Panc1 (cell line): ENCODE data around the gene SKIC8. TPM values are rescaled to one million over a fixed set of nuclear protein-coding genes. Genes with fewer than 3 reads are reported as not detected.

ENCODE experiments used
- ATAC-seq: fragments of 200-7000 bp; cut with Tn5 transposase; 2 replicates; pipeline ENCODE4 v1.9.1; 2020; ENCODE audit warnings: mild to moderate bottlenecking, moderate library complexity
- BruUV-seq: library from RNA; stranded (reverse); fragments of 400-500 nt; replicated peaks from 2 replicates; lab custom pipeline; 2021; lab: Mats Ljungman, UMichigan
- CTCF ChIA-PET: fragments of 300-600 bp; sonication (Branson Sonifier 250); formaldehyde crosslinking; loops from one replicate; lab custom pipeline; 2022; ENCODE audit warnings: antibody characterized with exemption; lab: Charles Lee
- POLR2A ChIA-PET: fragments of 300-600 bp; sonication (Branson Sonifier 250); formaldehyde crosslinking; loops from one replicate; lab custom pipeline; 2022; ENCODE audit warnings: antibody characterized with exemption; lab: Charles Lee
- DNase-seq: peaks from one replicate; pipeline ENCODE4 v3.0.0-alpha.2; 2010; ENCODE audit warnings: low read depth, low spot score
- H3K27ac ChIP-seq: 2 replicates; pipeline ENCODE4 v1.5.1; 2011; ENCODE audit warnings: mild to moderate bottlenecking, low read length, inconsistent platforms
- H3K27me3 ChIP-seq: fragments of 200-500 bp; sonication (Bioruptor generic); 2 replicates; pipeline ENCODE4 v1.6.0; 2014; ENCODE audit warnings: low read length, inconsistent platforms; ENCODE audit not compliant: control insufficient read depth, insufficient read depth
- H3K36me3 ChIP-seq: fragments of 200-500 bp; sonication (Bioruptor generic); 2 replicates; pipeline ENCODE4 v1.5.1; 2014; ENCODE audit warnings: inconsistent platforms, mild to moderate bottlenecking, low read length, moderate library complexity; ENCODE audit not compliant: control insufficient read depth, insufficient read depth
- H3K4me1 ChIP-seq: 2 replicates; pipeline ENCODE4 v1.5.1; 2011; ENCODE audit warnings: inconsistent platforms, mild to moderate bottlenecking, low read length, moderate library complexity; ENCODE audit not compliant: control insufficient read depth, insufficient read depth
- H3K4me3 ChIP-seq, 2 experiments: 2 replicates each; pipeline ENCODE4 v1.5.1; 2011 to 2012; ENCODE audit warnings: low read depth in 2 of 2, low read length in 2 of 2, mild to moderate bottlenecking in 2 of 2, inconsistent platforms in 1 of 2, moderate library complexity in 1 of 2
- H3K9me3 ChIP-seq: fragments of 200-500 bp; sonication (Bioruptor generic); 2 replicates; pipeline ENCODE4 v1.5.1; 2014; ENCODE audit warnings: low read depth, mild to moderate bottlenecking, inconsistent platforms, low read length, moderate library complexity; ENCODE audit not compliant: control insufficient read depth, insufficient read depth
- CTCF ChIP-seq: fragments of 450-650 bp; IDR thresholded peaks from 2 replicates; pipeline ENCODE4 v1.5.1; 2017; ENCODE audit warnings: mild to moderate bottlenecking
- POLR2AphosphoS5 ChIP-seq: IDR thresholded peaks from 2 replicates; pipeline ENCODE4 v1.6.1; 2012; ENCODE audit warnings: mild to moderate bottlenecking, low read depth, low read length, moderate library complexity
- REST ChIP-seq, 2 experiments: IDR thresholded peaks; 2 replicates each; pipeline ENCODE4 v1.6.1; 2011 to 2012; ENCODE audit warnings: low read depth in 2 of 2, control low read depth in 1 of 2, low read length in 1 of 2, mild to moderate bottlenecking in 1 of 2, moderate library complexity in 1 of 2; ENCODE audit not compliant: insufficient read depth in 1 of 2
- SIN3A ChIP-seq: IDR thresholded peaks from 2 replicates; pipeline ENCODE4 v1.6.1; 2012; ENCODE audit warnings: low read depth, mild to moderate bottlenecking, low read length, moderate library complexity, borderline replicate concordance; ENCODE audit not compliant: insufficient read depth
- TCF7L2 ChIP-seq: IDR thresholded peaks from 2 replicates; pipeline ENCODE4 v1.6.1; 2011; ENCODE audit warnings: mild to moderate bottlenecking, low read depth, low read length, inconsistent platforms
- in situ Hi-C: cut with HindIII; loops from 2 replicates; pipeline ENCODE4 v1.10.0; 2016; ENCODE audit warnings: low sequenced_read_pairs, low pct_unique_long_range_greater_than_20kb
- intact Hi-C: fragments of 100-400 bp; cut with micrococcal nuclease; formaldehyde crosslinking; loops from one replicate; pipeline ENCODE4 v1.10.0; 2022; ENCODE audit not compliant: unreplicated experiment
- total RNA-seq: library from RNA; stranded (reverse); gene quantifications from one replicate; pipeline ENCODE4 v1.2.1, GENCODE V29; 2021; ENCODE audit not compliant: unreplicated experiment

Gene SKIC8
- total RNA-seq, 1 experiment from 2014 or later: 66.3 TPM

GRCh38 chr15:78272776-78273175 lies 26.6 kb downstream of the SKIC8 start:
- Histone ChIP-seq H3K27ac (no peak overlapping the region), H3K9me3 (no peaks in the 10 kb centered on the region), H3K4me3 (no peak overlapping the region), H3K4me1 (no peaks in the 10 kb centered on the region), H3K36me3 (no peaks in the 10 kb centered on the region), H3K27me3 (no peaks in the 10 kb centered on the region)
- no TSS peak for BruUV-seq
- ChIA-PET CTCF (no interaction called here), POLR2A (no interaction called here)
- ATAC-seq (no peak), DNase-seq (no peak)
- in situ Hi-C loops (loop anchor here (25.0 kb wide), 1 partner anchor 135 kb away; the partner anchor contains the start of genes CIB2 and IDH3A), intact Hi-C loops (no loop called here)
- TF ChIP-seq CTCF (no peak), SIN3A (no peak), REST (IDR thresholded peaks at IDR 0.05; ENCODE audit: insufficient read depth in 1 of 2, low read depth in 2 of 2, low read length in 1 of 2) (no peak), POLR2AphosphoS5 (no peak), TCF7L2 (no peak)

GRCh38 chr15:78272316-78272715 lies 27.1 kb downstream of the SKIC8 start:
- BruUV-seq: no TSS peak
- intact Hi-C loops (no loop called here), in situ Hi-C loops (loop anchor here (25.0 kb wide), 1 partner anchor 135 kb away; the partner anchor contains the start of genes CIB2 and IDH3A)
- Histone ChIP-seq H3K27ac (no peak overlapping the region), H3K4me1 (no peaks in the 10 kb centered on the region), H3K27me3 (no peaks in the 10 kb centered on the region), H3K36me3 (no peaks in the 10 kb centered on the region), H3K4me3 (no peak overlapping the region), H3K9me3 (no peaks in the 10 kb centered on the region)
- ATAC-seq (no peak), DNase-seq (no peak)
- ChIA-PET CTCF (no interaction called here), POLR2A (interaction anchor here (0.5 kb wide), 1 partner anchor 57 kb away, joined by 3 read pairs; no protein-coding TSS in a partner anchor)
- TF ChIP-seq REST (IDR thresholded peaks at IDR 0.05; ENCODE audit: insufficient read depth in 1 of 2, low read depth in 2 of 2, low read length in 1 of 2): no peak
- TF ChIP-seq TCF7L2: no peak
- TF ChIP-seq POLR2AphosphoS5: no peak
- no peak for TF ChIP-seq CTCF
- TF ChIP-seq SIN3A: no peak
